IMR-90 (cell line): Measurements from ENCODE around the gene SLC44A4. TPM values are rescaled to one million over a fixed set of nuclear protein-coding genes. Genes with fewer than 3 reads are reported as not detected.
"Not testable (repeated sequence)": the region's sequence is repeated elsewhere in the genome, so short reads cannot be mapped to it uniquely, and the experiment has no call there.

Experiments
- ATAC-seq: fragments of 200-7000 bp; cut with Tn5 transposase; 2 replicates; pipeline ENCODE4 v1.9.1; 2020; ENCODE audit warnings: low read depth, mild to moderate bottlenecking, moderate library complexity
- BruUV-seq: library from RNA; stranded (reverse); fragments of 400-500 nt; replicated peaks from 2 replicates; lab custom pipeline; 2021; lab: Mats Ljungman, UMichigan
- CTCF ChIA-PET: fragments of 300-600 bp; formaldehyde crosslinking; extraction: SDS; loops from one replicate; lab custom pipeline; 2021; ENCODE audit warnings: antibody characterized with exemption; lab: Yijun Ruan, JAX
- POLR2A ChIA-PET: fragments of 300-600 bp; sonication (Branson Sonifier 250); formaldehyde crosslinking; loops from one replicate; lab custom pipeline; 2022; ENCODE audit warnings: antibody characterized with exemption; ENCODE audit not compliant: unreplicated experiment; lab: Charles Lee
- DNase-seq: peaks from one replicate; pipeline ENCODE4 v3.0.0; 2013
- H2AFZ ChIP-seq: replicated peaks from 2 replicates; pipeline ENCODE3; 2013; ENCODE audit warnings: low read length, mild to moderate bottlenecking; ENCODE audit not compliant: poor library complexity
- H2AK5ac ChIP-seq: 2 replicates; pipeline ENCODE4 v1.6.1; 2013; ENCODE audit warnings: low read depth, low read length, inconsistent platforms
- H2AK9ac ChIP-seq: replicated peaks from 2 replicates; pipeline ENCODE3; 2013; ENCODE audit warnings: mild to moderate bottlenecking, low read depth, low read length, moderate library complexity; ENCODE audit not compliant: poor library complexity
- H2BK120ac ChIP-seq: 2 replicates; pipeline ENCODE4 v1.6.1; 2013; ENCODE audit warnings: low read depth, low read length, inconsistent platforms
- H2BK15ac ChIP-seq: 3 replicates; pipeline ENCODE4 v1.6.1; 2013; ENCODE audit warnings: low read depth, low read length, inconsistent platforms
- H2BK20ac ChIP-seq: 2 replicates; pipeline ENCODE4 v1.6.1; 2013; ENCODE audit warnings: low read depth, mild to moderate bottlenecking, inconsistent platforms, low read length, moderate library complexity
- H2BK5ac ChIP-seq: 2 replicates; pipeline ENCODE4 v1.6.1; 2013; ENCODE audit warnings: mild to moderate bottlenecking, low read depth, low read length, inconsistent platforms; ENCODE audit not compliant: poor library complexity, severe bottlenecking
- H3K14ac ChIP-seq: replicated peaks from 2 replicates; pipeline ENCODE4 v1.6.1; 2013; ENCODE audit warnings: low read depth, low read length, inconsistent platforms
- H3K18ac ChIP-seq: 2 replicates; pipeline ENCODE4 v1.6.1; 2013; ENCODE audit warnings: low read depth, low read length, control low read depth
- H3K23ac ChIP-seq: 2 replicates; pipeline ENCODE4 v1.6.1; 2013; ENCODE audit warnings: low read depth, low read length, inconsistent platforms
- H3K27ac ChIP-seq: 2 replicates; pipeline ENCODE4 v1.5.1; 2013; ENCODE audit warnings: mild to moderate bottlenecking, control low read depth, low read length; ENCODE audit not compliant: insufficient read depth
- H3K27me3 ChIP-seq: 2 replicates; pipeline ENCODE4 v1.6.1; 2013; ENCODE audit warnings: low read length; ENCODE audit not compliant: control insufficient read depth, insufficient read depth
- H3K36me3 ChIP-seq: 2 replicates; pipeline ENCODE4 v1.6.1; 2013; ENCODE audit warnings: low read length, mixed read lengths; ENCODE audit not compliant: control insufficient read depth, insufficient read depth
- H3K4ac ChIP-seq: 2 replicates; pipeline ENCODE4 v1.6.1; 2013; ENCODE audit warnings: low read depth, low read length, inconsistent platforms
- H3K4me1 ChIP-seq: 2 replicates; pipeline ENCODE4 v1.6.1; 2013; ENCODE audit warnings: low read length, mixed read lengths; ENCODE audit not compliant: control insufficient read depth, insufficient read depth
- H3K4me2 ChIP-seq: 2 replicates; pipeline ENCODE4 v1.6.1; 2013; ENCODE audit warnings: low read depth, mild to moderate bottlenecking, control low read depth, low read length, moderate library complexity
- H3K4me3 ChIP-seq: 2 replicates; pipeline ENCODE4 v1.5.1; 2013; ENCODE audit warnings: low read depth, mild to moderate bottlenecking, control low read depth, low read length, moderate library complexity; ENCODE audit not compliant: insufficient read depth
- H3K56ac ChIP-seq: 2 replicates; pipeline ENCODE4 v1.6.1; 2013; ENCODE audit warnings: low read length, inconsistent platforms; ENCODE audit not compliant: insufficient read depth; ENCODE audit errors: extremely low read depth
- H3K79me1 ChIP-seq, 2 experiments: 2 replicates each; pipeline ENCODE4 v1.6.1; 2013; ENCODE audit warnings: low read length in 2 of 2, inconsistent platforms in 1 of 2, low read depth in 1 of 2
- H3K9ac ChIP-seq: 2 replicates; pipeline ENCODE4 v1.6.1; 2013; ENCODE audit warnings: low read depth, low read length, control low read depth
- H3K9me1 ChIP-seq: 2 replicates; pipeline ENCODE4 v1.6.1; 2013; ENCODE audit warnings: low read length, inconsistent platforms; ENCODE audit not compliant: insufficient read depth
- H3K9me3 ChIP-seq: 2 replicates; pipeline ENCODE4 v1.6.1; 2013; ENCODE audit warnings: low read length; ENCODE audit not compliant: control insufficient read depth, insufficient read depth
- H4K20me1 ChIP-seq: 2 replicates; pipeline ENCODE4 v1.6.1; 2013; ENCODE audit warnings: low read length, inconsistent platforms; ENCODE audit not compliant: insufficient read depth
- H4K5ac ChIP-seq: 2 replicates; pipeline ENCODE4 v1.6.1; 2013; ENCODE audit warnings: mild to moderate bottlenecking, low read depth, low read length, control low read depth
- H4K8ac ChIP-seq, 2 experiments: 2 replicates each; pipeline ENCODE4 v1.6.1; 2013; ENCODE audit warnings: low read depth in 2 of 2, low read length in 2 of 2, control low read depth in 1 of 2, inconsistent platforms in 1 of 2
- H4K91ac ChIP-seq: 2 replicates; pipeline ENCODE4 v1.6.1; 2013; ENCODE audit warnings: low read depth, low read length, inconsistent platforms; ENCODE audit not compliant: insufficient read depth
- POLR2A ChIP-seq: IDR thresholded peaks from 2 replicates; pipeline ENCODE4 v1.6.1; 2012; ENCODE audit warnings: mild to moderate bottlenecking, low read depth, low read length
- USF2 ChIP-seq: fragments of 150-350 bp; IDR thresholded peaks from 2 replicates; pipeline ENCODE4 v1.6.1; 2017; ENCODE audit warnings: mild to moderate bottlenecking, antibody characterized with exemption, low read length, low read depth
- WGBS, 2 experiments: methylation state at CpG; one replicate each; pipeline versions ENCODE4 v1.1.5 to v1.1.7; 2013; ENCODE audit warnings: missing lambda C conversion rate in 2 of 2; ENCODE audit not compliant: insufficient read length in 1 of 2; ENCODE audit errors: extremely low coverage in 2 of 2; 5-methylcytosine and 5-hydroxymethylcytosine counted together
- dilution Hi-C: fragments of 300-500 bp; cut with HindIII; formaldehyde crosslinking; loops from one replicate; pipeline ENCODE4 v1.14.3; 2018; ENCODE audit warnings: low sequenced_read_pairs; ENCODE audit not compliant: unreplicated experiment
- in situ Hi-C: fragments of 300-500 bp; cut with MboI; formaldehyde crosslinking; loops from 3 replicates; pipeline ENCODE4 v1.14.3; 2019; ENCODE audit warnings: low sequenced_read_pairs, inconsistent platforms, mixed read lengths
- intact Hi-C: fragments of 100-400 bp; cut with micrococcal nuclease; formaldehyde crosslinking; loops from 2 replicates; pipeline ENCODE4 v1.10.0; 2022
- polyA plus RNA-seq, 3 experiments: library from polyadenylated mRNA; depleted of rRNA; stranded (reverse); fragments of >200 nt; gene quantifications; 2 replicates each; pipeline ENCODE4 v1.2.3, GENCODE V29; 2012; ENCODE audit warnings: low replicate concordance in 1 of 3
- total RNA-seq: library from RNA; depleted of rRNA; stranded (reverse); fragments of >200 nt; gene quantifications from 2 replicates; pipeline ENCODE4 v1.2.3, GENCODE V29; 2012

Gene SLC44A4
- total and polyA plus RNA-seq, 2 of the 4 experiments (the other 2 are of a cell fraction), result 0.14 to 0.36 TPM

- peak overlapping the region; percentile 73 for H3K18ac ChIP-seq
- DNase-seq, result peak; percentile 30
- H3K9ac ChIP-seq, result peak overlapping the region; percentile 84
- POLR2A ChIA-PET, result interaction anchor here (0.8 kb wide), 1 partner anchor 161 kb away, joined by 3 read pairs; the partner anchor contains the start of gene C6orf47
- peak overlapping the region; percentile 92 for H3K4ac ChIP-seq
- H4K91ac ChIP-seq, result peak overlapping the region; percentile 84
- no peaks in the 10 kb centered on the region for H4K20me1 ChIP-seq
- peaks cover 7% of the 10 kb centered on the region for H3K9me1 ChIP-seq
- ATAC-seq, result peak; percentile 63
- dilution Hi-C loops (no loop called here), in situ Hi-C loops (no loop called here), intact Hi-C loops (no loop called here)
- peak overlapping the region; percentile 80 for H3K56ac ChIP-seq
- peak overlapping the region; percentile 69 for H2BK120ac ChIP-seq
- H3K4me2 ChIP-seq, result peak overlapping the region; percentile 97
- 0 out of 2 replicates have a peak, but pooled peaks have one; percentile 14 for TF ChIP-seq POLR2A
- TF ChIP-seq USF2, result no peak
- H3K4me3 ChIP-seq, result peak overlapping the region; percentile 48
- H3K79me1 ChIP-seq, result peaks cover 10 to 50% of the 10 kb centered on the region in 2 experiments
- no peaks in the 10 kb centered on the region for H3K9me3 ChIP-seq
- peak overlapping the region; percentile 87 for H4K5ac ChIP-seq
- H3K14ac ChIP-seq, result peak overlapping the region; percentile 98
- H3K27me3 ChIP-seq, result no peaks in the 10 kb centered on the region
- H3K36me3 ChIP-seq, result no peaks in the 10 kb centered on the region
- 0 out of 2 replicates have a peak overlapping the region, but pooled peaks have one; percentile 29 for H2BK20ac ChIP-seq
- CTCF ChIA-PET, result no interaction called here
- BruUV-seq, result no TSS peak
- peak overlapping the region; percentile 79 to 84 for H4K8ac ChIP-seq
- H2BK15ac ChIP-seq, result peak overlapping the region; percentile 81; the same call in 2 of the 3 replicates
- peak overlapping the region; percentile 79 for H2BK5ac ChIP-seq
- H2AK9ac ChIP-seq, result peak overlapping the region; percentile 97
- 26% methylated on average over 11 of the region's 39 CpGs; no CpG with 5 or more reads in 1 of the 2 experiments for WGBS, 2 experiments
- peak overlapping the region; percentile 84 for H3K27ac ChIP-seq
- H2AK5ac ChIP-seq, result peak overlapping the region; percentile 74; the same call in 1 of the 2 replicates
- H2AFZ ChIP-seq, result peak overlapping the region; percentile 94
- H3K23ac ChIP-seq, result peak overlapping the region; percentile 62
- peaks cover 8% of the 10 kb centered on the region for H3K4me1 ChIP-seq
These were observed 57.3 kb downstream of the SLC44A4 start for GRCh38 chr6:31821301-31822035.

GRCh38 chr6:31820399-31820798 is 58.4 kb downstream of the SLC44A4 start:
- 0 out of 2 replicates have a peak overlapping the region, but pooled peaks have one; percentile 51 for H3K14ac ChIP-seq
- H4K91ac ChIP-seq, H2BK20ac ChIP-seq, CTCF ChIA-PET, H2BK15ac ChIP-seq, ATAC-seq, H3K4me3 ChIP-seq, H4K8ac ChIP-seq, H3K4me1 ChIP-seq, H2BK5ac ChIP-seq, BruUV-seq, H3K27me3 ChIP-seq, H3K36me3 ChIP-seq, H3K9ac ChIP-seq, H2AK9ac ChIP-seq, H4K20me1 ChIP-seq, H3K18ac ChIP-seq, in situ Hi-C loops, DNase-seq, POLR2A ChIA-PET, H3K4ac ChIP-seq, H3K9me1 ChIP-seq, H2AK5ac ChIP-seq, dilution Hi-C loops, H4K5ac ChIP-seq, intact Hi-C loops, H3K4me2 ChIP-seq, H2AFZ ChIP-seq, H3K9me3 ChIP-seq, H3K27ac ChIP-seq, H2BK120ac ChIP-seq, H3K56ac ChIP-seq: not testable (repeated sequence)
- H3K79me1 ChIP-seq, result peaks cover 10 to 47% of the 10 kb centered on the region in 2 experiments
- WGBS, 2 experiments, result 80% methylated on average over 2 of the region's 10 CpGs; no CpG with 5 or more reads in 1 of the 2 experiments
- H3K23ac ChIP-seq, result peak overlapping the region; percentile 59; the same call in 1 of the 2 replicates
